ACC112 (cell line): ENCODE results near the gene DDX1.
"Not testable (repeated sequence)": the region's sequence is repeated elsewhere in the genome, so short reads cannot be mapped to it uniquely, and the experiment has no call there.

ENCODE experiments used
- H2AFZ ChIP-seq: fragments of 200-600 bp; sonication (generic); one replicate; pipeline ENCODE4 v1.6.0; 2017; ENCODE audit warnings: antibody characterized with exemption, low read length; ENCODE audit not compliant: unreplicated experiment
- H3K27ac ChIP-seq: fragments of 200-600 bp; sonication (generic); 2 replicates; pipeline ENCODE4 v1.5.1; 2014; ENCODE audit warnings: low read depth, mild to moderate bottlenecking, antibody characterized with exemption, low read length, moderate library complexity
- H3K27me3 ChIP-seq: fragments of 200-600 bp; sonication (generic); 2 replicates; pipeline ENCODE4 v1.6.1; 2014; ENCODE audit warnings: mild to moderate bottlenecking, antibody characterized with exemption, low read length, moderate library complexity, mixed read lengths; ENCODE audit not compliant: insufficient read depth
- H3K36me3 ChIP-seq: fragments of 200-600 bp; sonication (generic); 2 replicates; pipeline ENCODE4 v1.6.1; 2016; ENCODE audit warnings: mild to moderate bottlenecking, antibody characterized with exemption, low read length, moderate library complexity, mixed read lengths; ENCODE audit not compliant: insufficient read depth
- H3K4me1 ChIP-seq: fragments of 200-600 bp; sonication (generic); one replicate; pipeline ENCODE4 v1.6.1; 2016; ENCODE audit warnings: low read length, mixed read lengths; ENCODE audit not compliant: insufficient read depth, unreplicated experiment, control insufficient read depth
- H3K4me3 ChIP-seq: fragments of 200-600 bp; sonication (generic); 2 replicates; pipeline ENCODE4 v1.5.1; 2014; ENCODE audit warnings: mild to moderate bottlenecking, low read depth, low read length
- H3K79me2 ChIP-seq: fragments of 200-600 bp; sonication (generic); one replicate; pipeline ENCODE4 v1.6.0; 2016; ENCODE audit warnings: low read length; ENCODE audit not compliant: control insufficient read depth, unreplicated experiment, insufficient read depth

The DDX1 gene

GRCh38 chr2:15672961-15673918 is 81.6 kb downstream of the DDX1 start:
- Histone ChIP-seq H3K4me3 (no peak overlapping the region), H3K27ac (no peak overlapping the region)

GRCh38 chr2:15673919-15674636 is 82.4 kb downstream of the DDX1 start:
- Histone ChIP-seq H3K4me1 (no peaks in the 10 kb centered on the region), H3K27me3 (peaks cover 7% of the 10 kb centered on the region), H3K27ac (no peak overlapping the region), H3K4me3 (no peak overlapping the region), H3K79me2 (no peaks in the 10 kb centered on the region), H2AFZ (no peak overlapping the region), H3K36me3 (no peaks in the 10 kb centered on the region)

More at GRCh38 chr2:15672961-15673918, 81.6 kb downstream of the DDX1 start:
- no peaks in the 10 kb centered on the region for H3K79me2 ChIP-seq
- H2AFZ ChIP-seq = no peak overlapping the region
- H3K36me3 ChIP-seq = no peaks in the 10 kb centered on the region
- H3K4me1 ChIP-seq = no peaks in the 10 kb centered on the region
- peaks cover 6% of the 10 kb centered on the region for H3K27me3 ChIP-seq

DNA sequence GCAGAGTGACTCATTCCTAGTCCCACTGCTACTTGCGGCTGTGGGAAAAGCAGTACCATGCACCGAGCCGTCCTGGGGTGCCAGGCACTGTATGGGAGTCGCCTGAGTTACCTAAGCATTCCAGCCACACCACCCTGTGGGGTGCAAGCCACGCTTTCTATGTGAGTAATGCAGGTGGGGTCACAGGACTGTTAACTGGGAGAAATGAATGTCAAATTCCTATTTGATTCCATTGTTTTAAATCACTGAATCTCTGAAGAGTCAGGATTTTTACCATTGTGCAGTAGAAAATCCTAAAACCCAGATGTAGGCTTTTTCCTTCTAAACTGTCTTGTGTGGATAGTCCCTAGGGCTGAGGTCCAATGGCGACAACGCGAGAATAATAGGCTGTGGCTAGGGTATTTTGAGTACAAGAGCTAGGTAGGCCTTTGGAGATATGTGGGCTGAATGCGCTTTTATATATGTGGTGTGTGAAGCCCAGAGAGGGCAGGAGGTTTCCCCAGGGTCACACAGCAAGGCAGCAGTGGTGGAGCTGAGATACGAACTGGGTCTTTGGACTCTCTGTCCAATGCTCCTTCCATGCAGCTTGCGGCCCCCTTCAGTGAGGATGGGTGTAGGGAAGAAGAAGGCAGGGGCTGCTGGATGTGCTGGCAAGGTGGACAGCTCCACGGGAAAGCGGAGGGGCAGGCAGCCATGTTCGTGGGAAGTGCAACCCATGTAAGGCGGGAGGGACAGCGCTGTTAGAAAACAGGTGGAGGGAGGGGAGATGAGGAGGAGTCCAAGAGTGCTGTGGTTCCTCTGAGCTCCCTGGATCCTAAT is 83.2 kb downstream of the DDX1 start:
- Histone ChIP-seq H2AFZ (no peak overlapping the region), H3K27ac (no peak overlapping the region), H3K4me3 (no peak overlapping the region), H3K36me3 (no peaks in the 10 kb centered on the region), H3K27me3 (peaks cover 4% of the 10 kb centered on the region; the same call in 1 of the 2 replicates), H3K4me1 (no peaks in the 10 kb centered on the region), H3K79me2 (no peaks in the 10 kb centered on the region)

GRCh38 chr2:15675456-15676195 is 84.0 kb downstream of the DDX1 start:
- no peak overlapping the region for H2AFZ ChIP-seq
- H3K4me3 ChIP-seq = no peak overlapping the region
- H3K27ac ChIP-seq = no peak overlapping the region
- H3K4me1 ChIP-seq = no peaks in the 10 kb centered on the region
- H3K27me3 ChIP-seq = peaks cover 4% of the 10 kb centered on the region; the same call in 1 of the 2 replicates
- H3K79me2 ChIP-seq = no peaks in the 10 kb centered on the region
- no peaks in the 10 kb centered on the region for H3K36me3 ChIP-seq

DNA sequence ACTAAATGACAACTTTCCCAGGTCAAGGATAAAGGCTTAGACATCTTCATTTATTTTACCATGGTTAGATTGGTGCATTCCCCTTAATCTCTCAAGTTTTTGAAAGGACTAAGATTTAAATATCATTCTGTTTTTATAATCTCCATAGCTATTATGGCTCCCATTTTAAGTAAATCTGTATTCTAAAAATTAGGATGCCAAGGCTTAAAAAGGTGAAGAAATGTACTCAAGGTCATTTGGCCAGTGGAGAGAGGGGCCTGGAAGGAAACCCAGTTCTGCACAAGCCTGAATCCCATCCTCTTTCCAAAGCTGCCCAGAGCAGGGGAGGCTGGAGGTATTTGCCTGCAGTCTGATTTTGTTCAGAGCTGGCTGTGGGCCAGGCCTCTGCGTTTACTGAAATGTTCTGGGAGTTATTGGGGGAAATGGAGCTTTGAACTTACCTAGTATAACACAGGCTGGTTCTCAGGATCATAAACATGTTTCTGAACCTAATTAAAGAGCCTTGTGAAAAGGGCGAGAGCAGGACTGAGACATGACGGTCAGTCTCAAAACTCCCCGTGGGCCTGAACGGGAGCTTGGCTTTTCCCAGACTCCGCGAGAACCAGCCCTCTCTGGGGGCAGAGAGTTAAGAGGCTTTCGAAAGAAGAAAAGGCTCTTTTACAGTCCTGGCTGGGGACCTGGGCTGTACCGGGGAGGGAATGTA is 85.6 kb downstream of the DDX1 start:
- no peak overlapping the region for H3K27ac ChIP-seq
- H2AFZ ChIP-seq = no peak overlapping the region
- H3K36me3 ChIP-seq = no peaks in the 10 kb centered on the region
- peaks cover 4% of the 10 kb centered on the region; the same call in 1 of the 2 replicates for H3K27me3 ChIP-seq
- H3K4me1 ChIP-seq = no peaks in the 10 kb centered on the region
- H3K4me3 ChIP-seq = no peak overlapping the region
- H3K79me2 ChIP-seq = no peaks in the 10 kb centered on the region

DNA sequence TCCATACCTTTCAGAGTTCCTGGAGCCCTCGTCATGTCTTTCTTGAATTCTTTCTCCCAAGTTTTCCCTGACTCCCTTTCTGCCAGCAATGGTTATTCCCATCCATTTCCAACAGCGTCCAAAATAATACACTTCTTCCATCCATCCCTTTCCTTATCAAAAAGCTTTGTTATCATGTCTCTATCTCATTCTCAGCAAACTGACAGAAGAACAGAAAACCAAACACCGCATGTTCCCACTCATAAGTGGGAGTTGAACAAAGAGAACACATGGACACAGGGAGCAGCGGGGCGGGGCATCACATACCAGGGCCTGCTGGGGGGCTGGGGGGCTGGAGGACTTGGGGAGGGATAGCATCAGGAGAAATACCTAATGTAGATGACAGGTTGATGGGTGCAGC is 86.7 kb downstream of the DDX1 start:
- no peaks in the 10 kb centered on the region for H3K4me1 ChIP-seq

DNA sequence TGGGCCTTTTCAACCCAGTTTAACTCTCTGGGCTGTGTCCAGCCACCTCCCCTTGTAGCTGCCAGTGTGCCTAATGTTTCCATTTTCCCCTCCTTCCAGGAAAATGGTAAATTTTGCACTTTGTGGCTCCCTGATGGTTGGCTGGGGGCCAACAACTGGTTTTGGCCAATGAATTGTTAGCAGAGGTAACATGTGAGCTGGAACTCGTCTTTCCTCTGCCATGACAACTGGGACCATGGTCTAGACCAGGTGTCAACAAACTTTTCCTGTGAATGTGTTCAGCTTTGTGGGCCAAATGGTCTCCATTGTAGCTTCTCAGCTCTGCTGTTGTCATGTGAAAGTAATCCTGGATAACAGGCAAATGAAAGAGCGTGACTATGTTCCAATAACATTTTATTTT is 87.2 kb downstream of the DDX1 start:
- Histone ChIP-seq H2AFZ (no peak overlapping the region), H3K4me1 (no peaks in the 10 kb centered on the region), H3K79me2 (no peaks in the 10 kb centered on the region), H3K27me3 (0 out of 2 replicates have a peak, but pooled peaks cover 4% of the 10 kb centered on the region), H3K4me3 (no peak overlapping the region), H3K36me3 (no peaks in the 10 kb centered on the region), H3K27ac (no peak overlapping the region)

More for the DNA sequence above, 86.7 kb downstream of the DDX1 start:
- Histone ChIP-seq H3K27me3 (0 out of 2 replicates have a peak, but pooled peaks cover 4% of the 10 kb centered on the region), H3K79me2 (no peaks in the 10 kb centered on the region), H2AFZ (no peak overlapping the region), H3K36me3 (no peaks in the 10 kb centered on the region), H3K4me3 (no peak overlapping the region), H3K27ac (no peak overlapping the region)

- Histone ChIP-seq H3K36me3 (no peaks in the 10 kb centered on the region), H2AFZ (no peak overlapping the region), H3K4me1 (no peaks in the 10 kb centered on the region), H3K79me2 (no peaks in the 10 kb centered on the region), H3K27me3 (0 out of 2 replicates have a peak, but pooled peaks cover 4% of the 10 kb centered on the region), H3K4me3 (no peak overlapping the region), H3K27ac (no peak overlapping the region)
Measured at GRCh38 chr2:15679386-15679924, 87.8 kb downstream of the DDX1 start.

DNA sequence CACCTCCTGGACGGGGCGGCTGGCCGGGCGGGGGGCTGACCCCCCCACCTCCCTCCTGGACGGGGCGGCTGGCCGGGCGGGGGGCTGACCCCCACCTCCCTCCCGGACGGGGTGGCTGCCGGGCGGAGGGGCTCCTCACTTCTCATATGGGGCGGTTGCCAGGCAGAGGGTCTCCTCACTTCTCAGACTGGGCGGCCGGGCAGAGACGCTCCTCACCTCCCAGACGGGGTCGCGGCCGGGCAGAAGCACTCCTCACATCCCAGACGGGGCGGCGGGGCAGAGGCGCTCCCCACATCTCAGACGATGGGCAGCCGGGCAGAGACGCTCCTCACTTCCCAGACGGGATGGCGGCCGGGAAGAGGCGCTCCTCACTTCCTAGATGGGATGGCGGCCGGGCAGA is 88.5 kb downstream of the DDX1 start:
- H3K27ac ChIP-seq = not testable (repeated sequence)

More for the DNA sequence above, 88.5 kb downstream of the DDX1 start:
- not testable (repeated sequence) for H3K27me3 ChIP-seq, H2AFZ ChIP-seq, H3K4me1 ChIP-seq, H3K36me3 ChIP-seq, H3K79me2 ChIP-seq, H3K4me3 ChIP-seq
